ENCODE results near the gene VAMP7. TPM values are rescaled to one million over a fixed set of nuclear protein-coding genes. Genes with fewer than 3 reads are reported as not detected.
"Not testable (repeated sequence)": the region's sequence is repeated elsewhere in the genome, so short reads cannot be mapped to it uniquely, and the experiment has no call there.

VAMP7 gene
- 10 to 100 TPM; 39.0 to 40.5 TPM for total RNA-seq
- polyA plus RNA-seq (ENCODE audit: insufficient read length in 6 of 6), result 10 to 100 TPM; 35.9 to 43.9 (median 40.7) TPM
- long read RNA-seq, donor 1, transcript VAMP7-202 (8 exons, 2,646 nt), result major isoform, 11 of 14 reads
- long read RNA-seq, donor 1, partial matches to known transcripts, result 0 of 14 reads
- long read RNA-seq, donor 1, other reads (novel, unspliced or antisense), result 0 of 14 reads
- long read RNA-seq, donor 2, transcript VAMP7-202 (8 exons, 2,646 nt), result major isoform, 9 of 11 reads
- long read RNA-seq, donor 2, partial matches to known transcripts, result 0 of 11 reads
- long read RNA-seq, donor 2, other reads (novel, unspliced or antisense), result 0 of 11 reads
- long read RNA-seq, donor 3, transcript VAMP7-202 (8 exons, 2,646 nt), result major isoform, 6 of 8 reads
- long read RNA-seq, donor 3, partial matches to known transcripts, result 0 of 8 reads
- long read RNA-seq, donor 3, other reads (novel, unspliced or antisense), result 0 of 8 reads
- long read RNA-seq, donor 4, partial matches to known transcripts, result 1 of 4 reads
- long read RNA-seq, donor 4, other reads (novel, unspliced or antisense), result 0 of 4 reads
- long read RNA-seq, donor 5, transcript VAMP7-202 (8 exons, 2,646 nt), result major isoform, 6 of 8 reads
- long read RNA-seq, donor 5, partial matches to known transcripts, result 0 of 8 reads
- long read RNA-seq, donor 5, other reads (novel, unspliced or antisense), result 0 of 8 reads
- long read RNA-seq, donor 6, transcript VAMP7-202 (8 exons, 2,646 nt), result major isoform, 14 of 17 reads
- long read RNA-seq, donor 6, partial matches to known transcripts, result 0 of 17 reads
- long read RNA-seq, donor 6, other reads (novel, unspliced or antisense), result 0 of 17 reads
- long read RNA-seq, donor 7, partial matches to known transcripts, result 0 of 3 reads
- long read RNA-seq, donor 7, other reads (novel, unspliced or antisense), result 0 of 3 reads
- long read RNA-seq, donor 8, transcript VAMP7-202 (8 exons, 2,646 nt), result major isoform, 7 of 7 reads
- long read RNA-seq, donor 8, partial matches to known transcripts, result 0 of 7 reads
- long read RNA-seq, donor 8, other reads (novel, unspliced or antisense), result 0 of 7 reads
- long read RNA-seq, donor 9, result 0 reads
- long read RNA-seq, donor 10, partial matches to known transcripts, result 1 of 2 reads
- long read RNA-seq, donor 10, other reads (novel, unspliced or antisense), result 0 of 2 reads
- long read RNA-seq, donor 11, transcript VAMP7-202 (8 exons, 2,646 nt), result major isoform, 13 of 14 reads
- long read RNA-seq, donor 11, partial matches to known transcripts, result 0 of 14 reads
- long read RNA-seq, donor 11, other reads (novel, unspliced or antisense), result 0 of 14 reads
- long read RNA-seq, donor 12, transcript VAMP7-202 (8 exons, 2,646 nt), result major isoform, 6 of 9 reads
- long read RNA-seq, donor 12, partial matches to known transcripts, result 0 of 9 reads
- long read RNA-seq, donor 12, other reads (novel, unspliced or antisense), result 0 of 9 reads

DNA sequence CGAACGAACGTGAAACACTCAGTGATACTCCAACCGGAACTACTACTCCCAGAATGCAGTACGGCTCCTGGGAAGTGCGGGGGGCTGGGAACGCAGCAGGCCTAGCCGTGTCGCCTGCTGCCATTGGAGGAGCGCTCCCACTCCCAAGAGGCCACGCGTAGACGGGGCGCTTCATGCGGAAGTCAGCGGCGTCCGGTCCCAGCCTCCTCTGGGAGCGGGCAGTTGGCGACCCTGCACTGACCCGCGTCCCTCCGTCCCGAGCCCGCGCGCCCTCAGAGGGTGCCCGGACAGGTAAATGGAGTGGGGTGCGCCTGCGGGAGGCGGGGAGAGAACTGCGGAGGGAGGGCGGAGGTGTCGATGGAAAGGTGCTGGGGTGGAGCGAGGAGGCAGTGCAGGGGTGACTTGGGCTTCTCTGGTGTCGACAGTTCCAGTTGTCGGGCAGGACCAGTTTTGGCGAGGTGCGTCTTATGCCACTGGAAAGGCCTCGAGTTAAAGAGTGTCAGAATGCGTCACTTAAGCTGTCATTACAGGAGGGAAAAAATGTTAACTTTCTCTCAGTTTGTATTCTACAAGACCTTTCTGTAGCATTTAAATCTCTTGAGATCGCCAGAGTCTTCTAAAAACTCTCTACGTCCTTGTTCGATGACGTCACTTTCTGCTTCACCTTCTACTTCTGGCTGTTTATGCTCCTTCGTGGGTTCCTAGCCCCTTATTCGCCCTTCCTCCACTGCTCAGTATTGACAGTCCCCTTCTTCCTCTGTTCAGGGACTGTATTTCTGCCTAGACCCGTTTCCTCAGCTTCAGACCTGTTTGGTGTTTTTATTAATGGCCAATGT, at the start of gene VAMP7:
VAMP7 (plus strand) TSS at position 188 of the 836 bp plus-strand sequence. CDS start 8,122 bp downstream, outside the sequence.
- ATAC-seq (peak; percentile 100), DNase-seq (peak; percentile 73 to 94 (median 92))
- H3K36me3 ChIP-seq, result no peaks in the 10 kb centered on the region
- H3K4me1 ChIP-seq, result peaks cover 5 to 21% of the 10 kb centered on the region in 2 donors
- intact Hi-C loops (cut with DNase I), result no loop called here
- no peaks in the 10 kb centered on the region for H3K9me3 ChIP-seq
- no peak for TF ChIP-seq CTCF (IDR thresholded peaks at IDR 0.05)
- H3K4me3 ChIP-seq, result peak within 1 kb of the TSS; percentile 44 to 57
- peak within 1 kb of the TSS; percentile 69 to 75 for H3K27ac ChIP-seq
- H3K27me3 ChIP-seq, result no peaks in the 10 kb centered on the region

GRCh38 chrX:155841232-155841631, 39.9 kb upstream of the VAMP7 start:
- Histone ChIP-seq H3K36me3 (no peaks in the 10 kb centered on the region), H3K4me1 (no peaks in the 10 kb centered on the region), H3K27ac (no peak overlapping the region), H3K27me3 (no peaks in the 10 kb centered on the region), H3K9me3 (peaks cover 0 to 18% of the 10 kb centered on the region in 2 donors), H3K4me3 (no peak overlapping the region)
- TF ChIP-seq CTCF (IDR thresholded peaks at IDR 0.05), result no peak
- intact Hi-C loops (cut with DNase I), result no loop called here
- ATAC-seq (no peak), DNase-seq (no peak)

DNA sequence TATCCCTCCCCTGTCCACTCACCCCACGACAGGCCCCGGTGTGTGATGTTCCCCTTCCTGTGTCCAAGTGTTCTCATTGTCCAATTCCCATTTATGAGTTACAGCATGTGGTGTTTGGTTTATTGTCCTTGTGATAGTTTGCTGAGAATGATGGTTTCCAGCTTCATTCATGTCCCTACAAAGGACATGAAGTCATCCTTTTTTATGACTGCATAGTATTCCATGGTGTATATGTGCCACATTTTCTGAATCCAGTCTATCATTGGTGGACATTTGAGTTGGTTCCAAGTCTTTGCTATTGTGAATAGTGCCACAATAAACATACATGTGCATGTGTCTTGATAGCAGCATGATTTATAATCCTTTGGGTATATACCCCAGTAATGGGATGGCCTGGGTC, 29.4 kb upstream of the VAMP7 start:
- H3K36me3 ChIP-seq; H3K4me1 ChIP-seq; ATAC-seq; H3K9me3 ChIP-seq; H3K27me3 ChIP-seq; DNase-seq; intact Hi-C loops (cut with DNase I); H3K27ac ChIP-seq; H3K4me3 ChIP-seq: not testable (repeated sequence)

DNA sequence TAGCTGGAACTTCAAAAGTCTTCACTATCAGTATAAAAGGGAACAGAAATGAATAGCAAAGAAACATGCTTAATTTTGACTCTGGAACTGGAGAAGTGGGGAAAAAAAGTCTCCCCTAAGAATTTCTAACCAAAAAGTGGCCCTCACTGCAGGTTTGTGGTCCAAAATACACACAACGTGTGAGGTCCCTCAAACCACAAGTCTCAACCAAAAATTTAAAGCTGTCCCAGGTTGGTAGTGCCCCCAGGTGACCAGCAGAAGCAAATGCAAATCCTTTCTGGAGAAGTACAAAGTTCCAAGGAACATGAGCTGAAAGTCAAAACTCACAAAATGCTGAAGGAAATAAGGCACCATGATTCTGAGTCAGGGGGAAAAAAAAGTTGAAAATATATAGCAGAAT, 23.6 kb upstream of the VAMP7 start:
- intact Hi-C loops (cut with DNase I), result no loop called here
- no peaks in the 10 kb centered on the region for H3K36me3 ChIP-seq
- no peak overlapping the region for H3K27ac ChIP-seq
- no peaks in the 10 kb centered on the region for H3K4me1 ChIP-seq
- DNase-seq, result no peak
- no peak overlapping the region for H3K4me3 ChIP-seq
- H3K9me3 ChIP-seq, result no peaks in the 10 kb centered on the region
- ATAC-seq, result no peak
- TF ChIP-seq CTCF (IDR thresholded peaks at IDR 0.05), result no peak
- no peaks in the 10 kb centered on the region for H3K27me3 ChIP-seq

All from left lung (tissue), 14 donors.